ENCODE data around the gene ING5.

DNA sequence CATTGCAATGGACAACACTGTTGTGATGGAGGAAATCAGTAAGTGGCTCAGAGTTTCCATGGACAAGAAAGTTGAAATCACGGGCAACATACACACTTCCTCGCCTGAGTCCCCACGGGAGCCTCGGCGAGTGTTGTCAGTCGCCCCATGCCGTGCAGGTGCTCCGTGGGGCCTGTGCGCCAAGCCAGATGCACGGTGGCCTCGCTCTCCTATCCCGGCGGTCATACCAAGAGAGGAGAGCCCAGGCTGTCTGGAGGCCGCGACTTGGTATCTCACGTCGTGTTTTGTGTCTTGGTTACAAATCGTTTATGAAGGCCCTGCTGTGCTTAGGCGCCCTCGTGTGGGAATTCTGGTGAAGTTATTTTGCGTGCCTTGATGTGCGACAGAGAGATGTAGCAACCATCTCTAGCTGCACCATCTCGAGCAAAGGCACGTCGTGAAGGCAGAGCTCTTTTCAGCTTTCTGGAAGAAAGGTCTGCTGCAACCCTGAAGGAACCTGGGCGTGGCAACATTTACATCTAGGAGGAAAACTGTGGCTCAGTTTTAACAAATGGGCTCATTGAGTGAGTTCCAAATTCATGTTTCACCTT lies 42.6 kb upstream of the ING5 start:
- peak in 1 of 3 donors; percentile 28 for TF ChIP-seq POLR2AphosphoS5 (IDR thresholded peaks at IDR 0.05)
- TF ChIP-seq, protein P1, sequence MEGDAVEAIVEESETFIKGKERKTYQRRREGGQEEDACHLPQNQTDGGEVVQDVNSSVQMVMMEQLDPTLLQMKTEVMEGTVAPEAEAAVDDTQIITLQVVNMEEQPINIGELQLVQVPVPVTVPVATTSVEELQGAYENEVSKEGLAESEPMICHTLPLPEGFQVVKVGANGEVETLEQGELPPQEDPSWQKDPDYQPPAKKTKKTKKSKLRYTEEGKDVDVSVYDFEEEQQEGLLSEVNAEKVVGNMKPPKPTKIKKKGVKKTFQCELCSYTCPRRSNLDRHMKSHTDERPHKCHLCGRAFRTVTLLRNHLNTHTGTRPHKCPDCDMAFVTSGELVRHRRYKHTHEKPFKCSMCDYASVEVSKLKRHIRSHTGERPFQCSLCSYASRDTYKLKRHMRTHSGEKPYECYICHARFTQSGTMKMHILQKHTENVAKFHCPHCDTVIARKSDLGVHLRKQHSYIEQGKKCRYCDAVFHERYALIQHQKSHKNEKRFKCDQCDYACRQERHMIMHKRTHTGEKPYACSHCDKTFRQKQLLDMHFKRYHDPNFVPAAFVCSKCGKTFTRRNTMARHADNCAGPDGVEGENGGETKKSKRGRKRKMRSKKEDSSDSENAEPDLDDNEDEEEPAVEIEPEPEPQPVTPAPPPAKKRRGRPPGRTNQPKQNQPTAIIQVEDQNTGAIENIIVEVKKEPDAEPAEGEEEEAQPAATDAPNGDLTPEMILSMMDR (IDR thresholded peaks at IDR 0.05): peak; percentile 48 to 62 (median 57)

Data from transverse colon (tissue), 4 donors.